OCI-LY1 (cell line): Measurements from ENCODE around the gene FOXN1.

Experiments
- CTCF ChIP-seq: fragments of 200-600 bp; sonication (generic), shearing (Covaris generic); IDR thresholded peaks from 2 replicates; pipeline ENCODE4 v1.5.1; 2017; ENCODE audit warnings: mild to moderate bottlenecking, antibody characterized with exemption, low read length, moderate library complexity, mixed read lengths
- EZH2 ChIP-seq: fragments of 200-600 bp; sonication (generic), shearing (Covaris generic); IDR thresholded peaks from 2 replicates; pipeline ENCODE4 v1.8.0; 2017; ENCODE audit warnings: borderline replicate concordance, mixed run types, mild to moderate bottlenecking, antibody characterized with exemption, low read length, moderate library complexity, mixed read lengths

GRCh38 chr17:28506763-28507487, 777 bp downstream of the FOXN1 start:
- TF ChIP-seq CTCF = no peak
- TF ChIP-seq EZH2 = no peak
